Endothelial cell (in vitro differentiated cells): ENCODE measurements around the gene CBR1. TPM values are rescaled to one million over a fixed set of nuclear protein-coding genes. Genes with fewer than 3 reads are reported as not detected.

Source experiments
- DNase-seq: peaks from one replicate; pipeline ENCODE4 v3.0.0; 2021; ENCODE audit warnings: low spot score
- H3K27ac Mint-ChIP-seq: one replicate; pipeline ENCODE4 v1.8.0; 2021; ENCODE audit warnings: mixed read lengths, inconsistent platforms; ENCODE audit not compliant: unreplicated experiment
- H3K27me3 Mint-ChIP-seq: one replicate; pipeline ENCODE4 v1.8.0; 2021; ENCODE audit warnings: mild to moderate bottlenecking, moderate library complexity, mixed read lengths, inconsistent platforms; ENCODE audit not compliant: unreplicated experiment
- H3K36me3 Mint-ChIP-seq: one replicate; pipeline ENCODE4 v1.8.0; 2021; ENCODE audit warnings: mild to moderate bottlenecking, low read depth, mixed read lengths, inconsistent platforms; ENCODE audit not compliant: unreplicated experiment
- H3K4me1 Mint-ChIP-seq: one replicate; pipeline ENCODE4 v1.8.0; 2021; ENCODE audit warnings: mild to moderate bottlenecking, mixed read lengths, inconsistent platforms; ENCODE audit not compliant: unreplicated experiment
- H3K4me3 Mint-ChIP-seq: one replicate; pipeline ENCODE4 v1.8.0; 2021; ENCODE audit warnings: mild to moderate bottlenecking, mixed read lengths, inconsistent platforms; ENCODE audit not compliant: unreplicated experiment
- H3K9me3 Mint-ChIP-seq: one replicate; pipeline ENCODE4 v1.8.0; 2021; ENCODE audit warnings: mixed read lengths, inconsistent platforms; ENCODE audit not compliant: unreplicated experiment
- total RNA-seq: library from RNA; stranded (reverse); fragmentation: NEBNext Ultra II Directional; extraction: Animal tissue kit (Norgen Biotek cat#: 25700); gene quantifications from one replicate; pipeline ENCODE4 v1.2.1, GENCODE V29; 2021; ENCODE audit not compliant: unreplicated experiment
- TF ChIP-seq, protein P1 (sequence below): fragments of 200-600 bp; sonication (generic); IDR thresholded peaks from one replicate; pipeline ENCODE4 v1.5.0; 2021; ENCODE audit warnings: antibody characterized with exemption; ENCODE audit not compliant: unreplicated experiment

Gene CBR1
- total RNA-seq, 1 donor from 2014 or later = 7.6 TPM

DNA sequence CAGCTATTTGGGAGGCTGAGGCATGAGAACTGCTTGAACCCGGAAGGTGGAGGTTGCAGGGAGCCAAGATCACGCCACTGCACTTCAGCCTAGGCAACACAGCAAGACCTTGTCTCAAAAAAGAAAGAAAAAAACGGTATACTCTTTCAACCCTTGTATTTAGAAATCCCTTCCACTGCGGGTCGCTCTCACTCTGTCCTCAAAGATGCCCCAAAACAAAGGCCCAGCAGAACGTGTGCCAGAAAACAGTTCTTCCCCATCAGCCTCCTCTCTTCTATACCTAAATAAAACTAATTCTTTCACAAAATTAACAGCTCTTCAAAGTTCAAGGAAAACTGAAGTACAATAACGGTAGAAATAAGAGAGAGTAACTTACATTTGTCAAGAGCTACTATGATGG lies 22.7 kb upstream of the CBR1 start:
- peaks cover 3% of the 10 kb centered on the region for H3K27me3 Mint-ChIP-seq
- no peak for DNase-seq
- H3K27ac Mint-ChIP-seq = no peak overlapping the region
- peaks cover 45% of the 10 kb centered on the region for H3K36me3 Mint-ChIP-seq
- H3K4me1 Mint-ChIP-seq = peaks cover 19% of the 10 kb centered on the region
- no peak overlapping the region for H3K4me3 Mint-ChIP-seq
- H3K9me3 Mint-ChIP-seq = no peaks in the 10 kb centered on the region
- TF ChIP-seq, protein P1, sequence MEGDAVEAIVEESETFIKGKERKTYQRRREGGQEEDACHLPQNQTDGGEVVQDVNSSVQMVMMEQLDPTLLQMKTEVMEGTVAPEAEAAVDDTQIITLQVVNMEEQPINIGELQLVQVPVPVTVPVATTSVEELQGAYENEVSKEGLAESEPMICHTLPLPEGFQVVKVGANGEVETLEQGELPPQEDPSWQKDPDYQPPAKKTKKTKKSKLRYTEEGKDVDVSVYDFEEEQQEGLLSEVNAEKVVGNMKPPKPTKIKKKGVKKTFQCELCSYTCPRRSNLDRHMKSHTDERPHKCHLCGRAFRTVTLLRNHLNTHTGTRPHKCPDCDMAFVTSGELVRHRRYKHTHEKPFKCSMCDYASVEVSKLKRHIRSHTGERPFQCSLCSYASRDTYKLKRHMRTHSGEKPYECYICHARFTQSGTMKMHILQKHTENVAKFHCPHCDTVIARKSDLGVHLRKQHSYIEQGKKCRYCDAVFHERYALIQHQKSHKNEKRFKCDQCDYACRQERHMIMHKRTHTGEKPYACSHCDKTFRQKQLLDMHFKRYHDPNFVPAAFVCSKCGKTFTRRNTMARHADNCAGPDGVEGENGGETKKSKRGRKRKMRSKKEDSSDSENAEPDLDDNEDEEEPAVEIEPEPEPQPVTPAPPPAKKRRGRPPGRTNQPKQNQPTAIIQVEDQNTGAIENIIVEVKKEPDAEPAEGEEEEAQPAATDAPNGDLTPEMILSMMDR = no peak

DNA sequence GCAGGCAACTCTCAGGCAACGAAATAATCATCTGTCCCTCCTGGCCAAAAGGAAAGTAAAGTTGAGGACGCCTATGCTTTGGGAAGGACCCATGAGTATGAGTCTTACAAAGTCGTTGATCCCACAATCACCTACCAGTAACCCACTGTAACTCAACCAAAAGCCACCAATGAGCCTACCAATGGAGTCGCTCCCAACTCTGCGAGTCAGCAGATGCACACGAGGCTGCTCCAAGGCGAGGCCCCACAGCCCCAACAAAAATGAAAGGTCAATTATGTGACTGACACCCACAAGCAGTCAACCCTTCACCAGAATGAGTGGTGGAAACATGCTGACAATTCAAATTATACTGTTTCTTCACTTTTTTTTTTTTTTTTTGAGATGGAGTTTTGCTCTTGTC lies 21.5 kb upstream of the CBR1 start:
- TF ChIP-seq, protein P1 = no peak
- peaks cover 3% of the 10 kb centered on the region for H3K27me3 Mint-ChIP-seq
- peaks cover 45% of the 10 kb centered on the region for H3K36me3 Mint-ChIP-seq
- peaks cover 23% of the 10 kb centered on the region for H3K4me1 Mint-ChIP-seq
- no peaks in the 10 kb centered on the region for H3K9me3 Mint-ChIP-seq
- H3K4me3 Mint-ChIP-seq = no peak overlapping the region
- H3K27ac Mint-ChIP-seq = no peak overlapping the region
- DNase-seq = no peak

DNA sequence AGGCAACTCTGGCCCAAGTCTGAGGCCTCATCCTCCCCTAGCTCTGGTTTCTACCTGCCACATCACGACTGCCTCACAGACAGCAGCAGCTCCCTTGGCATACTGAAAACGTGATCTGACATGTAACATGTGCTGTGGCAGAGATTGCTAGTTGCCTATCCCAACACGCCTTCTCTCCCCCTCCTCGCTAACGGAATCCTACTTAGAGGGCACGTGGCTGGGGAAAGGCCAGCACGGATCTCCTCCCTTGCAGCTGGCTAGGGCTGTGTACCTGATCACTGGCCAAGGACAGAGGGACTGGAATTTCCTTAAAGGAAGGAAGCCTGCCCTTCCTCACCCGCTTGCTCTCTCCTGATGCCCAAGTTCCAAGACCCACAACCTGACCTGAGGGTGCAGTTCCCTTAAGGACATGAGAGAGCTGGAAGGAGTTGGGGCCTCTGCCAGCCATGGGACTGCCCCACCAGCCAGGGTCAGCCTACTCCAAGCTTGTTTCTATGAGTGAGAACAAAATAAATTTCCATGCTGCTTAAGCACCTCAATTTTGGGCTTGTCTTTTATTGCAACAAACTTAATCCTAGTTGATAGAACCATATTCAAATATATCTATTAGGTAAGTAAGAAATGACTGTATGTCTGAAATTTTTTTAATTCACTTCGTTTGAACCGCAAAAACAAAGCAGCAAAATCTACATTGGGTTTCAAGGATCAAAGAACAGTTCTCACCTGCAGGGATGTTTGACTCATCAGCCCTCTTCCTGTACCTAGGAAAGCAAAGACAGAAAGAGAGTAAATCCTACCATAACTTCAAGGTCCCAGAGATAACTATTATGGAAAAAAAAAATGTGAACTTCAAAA lies 16.7 kb upstream of the CBR1 start:
- no peaks in the 10 kb centered on the region for H3K27me3 Mint-ChIP-seq
- no peaks in the 10 kb centered on the region for H3K9me3 Mint-ChIP-seq
- peaks cover 4% of the 10 kb centered on the region for H3K4me1 Mint-ChIP-seq
- peaks cover 45% of the 10 kb centered on the region for H3K36me3 Mint-ChIP-seq
- H3K4me3 Mint-ChIP-seq = no peak overlapping the region
- H3K27ac Mint-ChIP-seq = no peak overlapping the region
- no peak for DNase-seq
- TF ChIP-seq, protein P1 = no peak

DNA sequence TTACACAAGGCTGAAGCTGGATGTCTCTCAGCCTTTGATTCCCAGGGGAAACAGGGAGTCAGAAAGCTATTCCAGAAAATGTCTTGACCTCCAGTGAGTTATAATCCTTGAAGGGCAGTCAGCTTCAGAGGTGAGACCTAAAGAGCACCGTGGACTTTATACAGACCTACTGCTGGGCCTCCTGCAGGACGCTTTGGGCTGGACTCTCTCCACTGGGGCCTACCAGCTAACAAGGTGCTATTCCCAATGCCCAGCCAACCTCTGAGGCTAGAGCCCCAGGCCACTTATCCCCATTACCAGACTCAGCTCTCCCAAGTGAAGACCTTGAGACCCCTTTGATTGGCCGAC lies 16.1 kb upstream of the CBR1 start:
- H3K9me3 Mint-ChIP-seq = no peaks in the 10 kb centered on the region
- no peak overlapping the region for H3K4me3 Mint-ChIP-seq
- H3K27ac Mint-ChIP-seq = no peak overlapping the region
- no peak for DNase-seq
- H3K36me3 Mint-ChIP-seq = peaks cover 42% of the 10 kb centered on the region
- peaks cover 5% of the 10 kb centered on the region for H3K4me1 Mint-ChIP-seq
- TF ChIP-seq, protein P1 = no peak
- H3K27me3 Mint-ChIP-seq = no peaks in the 10 kb centered on the region

DNA sequence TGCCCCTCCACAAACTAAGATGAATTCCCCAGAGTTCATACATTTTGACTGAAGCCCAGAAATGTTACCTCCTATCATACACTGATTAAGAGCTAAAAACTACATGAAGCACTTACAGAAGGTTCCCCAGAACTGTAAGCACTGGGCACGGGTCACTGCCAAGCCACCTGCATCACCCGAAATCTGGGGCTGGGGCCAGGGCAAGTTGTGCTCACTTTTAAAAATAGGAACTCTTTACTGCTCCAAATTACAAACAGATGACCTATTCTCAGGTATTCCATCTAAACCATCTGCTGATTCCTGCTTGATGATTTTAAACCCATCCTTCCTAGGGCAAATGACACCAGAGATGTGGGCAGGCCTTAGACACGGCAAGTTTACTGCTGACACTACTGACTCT lies 14.3 kb upstream of the CBR1 start:
- Mint-ChIP-seq H3K27ac (no peak overlapping the region), H3K4me1 (peaks cover 7% of the 10 kb centered on the region), H3K27me3 (peaks cover 3% of the 10 kb centered on the region), H3K9me3 (no peaks in the 10 kb centered on the region), H3K4me3 (no peak overlapping the region), H3K36me3 (peaks cover 31% of the 10 kb centered on the region)
- no peak for DNase-seq
- TF ChIP-seq, protein P1 = no peak
